Left renal cortex interstitium (tissue), 4 donors: Measurements from ENCODE around the gene RNASET2. TPM values are rescaled to one million over a fixed set of nuclear protein-coding genes. Genes with fewer than 3 reads are reported as not detected.
"Not testable (repeated sequence)": the region's sequence is repeated elsewhere in the genome, so short reads cannot be mapped to it uniquely, and the experiment has no call there.

ENCODE experiments used
- DNase-seq, 4 donors: peaks; one replicate each; pipeline ENCODE4 v3.0.0-alpha.2; 2013; ENCODE audit warnings: low read depth in 4 of 4, low spot score in 2 of 4, missing footprints in 1 of 4
- polyA plus RNA-seq, 4 donors: library from polyadenylated mRNA; unstranded; fragments of 120-200 nt; gene quantifications; one replicate each; pipeline ENCODE4 v1.2.1, GENCODE V29; 2013; ENCODE audit not compliant: insufficient read length in 4 of 4

RNASET2 gene
- polyA plus RNA-seq, 4 donors: 48.5 to 64.9 (median 60.4) TPM

- no peak for DNase-seq
These were observed 14.4 kb upstream of the RNASET2 start for GRCh38 chr6:166970776-166971175.

GRCh38 chr6:166970091-166970490, 13.7 kb upstream of the RNASET2 start:
- no peak for DNase-seq

GRCh38 chr6:166969390-166970002, 13.1 kb upstream of the RNASET2 start:
- no peak for DNase-seq

GRCh38 chr6:166966268-166966667, 9.9 kb upstream of the RNASET2 start:
- DNase-seq: no peak

- DNase-seq: no peak
These were observed 4.2 kb upstream of the RNASET2 start for GRCh38 chr6:166960609-166960978.

- DNase-seq: no peak
These were observed 3.7 kb upstream of the RNASET2 start for GRCh38 chr6:166959911-166960608.

GRCh38 chr6:166958926-166959861, 2.8 kb upstream of the RNASET2 start:
- DNase-seq: no peak

- no peak for DNase-seq
These were observed 1.4 kb upstream of the RNASET2 start for GRCh38 chr6:166957805-166958076.

- DNase-seq: no peak
These were observed 896 bp upstream of the RNASET2 start for GRCh38 chr6:166957087-166957804.

GRCh38 chr6:166955865-166956443, 396 bp downstream of the RNASET2 start:
- DNase-seq: no peak

GRCh38 chr6:166955121-166955864, 1.1 kb downstream of the RNASET2 start:
- DNase-seq: no peak

GRCh38 chr6:166954118-166954713, 2.1 kb downstream of the RNASET2 start:
- no peak for DNase-seq

GRCh38 chr6:166952567-166953486, 3.5 kb downstream of the RNASET2 start:
- no peak for DNase-seq

GRCh38 chr6:166952121-166952520, 4.2 kb downstream of the RNASET2 start:
- no peak for DNase-seq

GRCh38 chr6:166951670-166952060, 4.7 kb downstream of the RNASET2 start:
- no peak for DNase-seq

GRCh38 chr6:166950892-166951669, 5.3 kb downstream of the RNASET2 start:
- not testable (repeated sequence) for DNase-seq

GRCh38 chr6:166950443-166950821, 5.9 kb downstream of the RNASET2 start:
- DNase-seq: no peak
